Epithelial cell of proximal tubule (primary cell): ENCODE data around the gene CERS4. TPM values are rescaled to one million over a fixed set of nuclear protein-coding genes. Genes with fewer than 3 reads are reported as not detected.
A peak's percentile ranks its signal among the peaks of the same experiment; 100 is the strongest.

ENCODE experiments used
- DNase-seq: peaks from one replicate; pipeline ENCODE4 v3.0.0-alpha.2; 2011; ENCODE audit warnings: low read depth
- H3K4me3 ChIP-seq: 2 replicates; pipeline ENCODE4 v1.5.1; 2011; ENCODE audit warnings: low read depth, mild to moderate bottlenecking, low read length
- total RNA-seq: library from RNA; depleted of rRNA; stranded (reverse); fragments of >200 nt; gene quantifications from 2 replicates; pipeline ENCODE4 v1.2.3, GENCODE V29; 2015
- TF ChIP-seq, protein P1 (sequence below): conservative IDR thresholded peaks from 2 replicates; pipeline ENCODE4 v1.5.1; 2012; ENCODE audit warnings: low read depth, mild to moderate bottlenecking, low read length

CERS4 gene
- total RNA-seq, 1 donor from 2014 or later: 24.5 TPM

- no peak for DNase-seq
- TF ChIP-seq, protein P1, sequence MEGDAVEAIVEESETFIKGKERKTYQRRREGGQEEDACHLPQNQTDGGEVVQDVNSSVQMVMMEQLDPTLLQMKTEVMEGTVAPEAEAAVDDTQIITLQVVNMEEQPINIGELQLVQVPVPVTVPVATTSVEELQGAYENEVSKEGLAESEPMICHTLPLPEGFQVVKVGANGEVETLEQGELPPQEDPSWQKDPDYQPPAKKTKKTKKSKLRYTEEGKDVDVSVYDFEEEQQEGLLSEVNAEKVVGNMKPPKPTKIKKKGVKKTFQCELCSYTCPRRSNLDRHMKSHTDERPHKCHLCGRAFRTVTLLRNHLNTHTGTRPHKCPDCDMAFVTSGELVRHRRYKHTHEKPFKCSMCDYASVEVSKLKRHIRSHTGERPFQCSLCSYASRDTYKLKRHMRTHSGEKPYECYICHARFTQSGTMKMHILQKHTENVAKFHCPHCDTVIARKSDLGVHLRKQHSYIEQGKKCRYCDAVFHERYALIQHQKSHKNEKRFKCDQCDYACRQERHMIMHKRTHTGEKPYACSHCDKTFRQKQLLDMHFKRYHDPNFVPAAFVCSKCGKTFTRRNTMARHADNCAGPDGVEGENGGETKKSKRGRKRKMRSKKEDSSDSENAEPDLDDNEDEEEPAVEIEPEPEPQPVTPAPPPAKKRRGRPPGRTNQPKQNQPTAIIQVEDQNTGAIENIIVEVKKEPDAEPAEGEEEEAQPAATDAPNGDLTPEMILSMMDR: no peak
- no peak overlapping the region for H3K4me3 ChIP-seq
These were observed 93.2 kb downstream of the CERS4 start for GRCh38 chr19:8302357-8302691.

- no peak overlapping the region for H3K4me3 ChIP-seq
- TF ChIP-seq, protein P1: no peak
- no peak for DNase-seq
These were observed 93.6 kb downstream of the CERS4 start for GRCh38 chr19:8302734-8303133.

- TF ChIP-seq, protein P1: no peak
- DNase-seq: no peak
- H3K4me3 ChIP-seq: no peak overlapping the region
These were observed 95.9 kb downstream of the CERS4 start for GRCh38 chr19:8304841-8305621.

GRCh38 chr19:8305798-8306197 is 96.6 kb downstream of the CERS4 start:
- DNase-seq: no peak
- no peak overlapping the region for H3K4me3 ChIP-seq
- TF ChIP-seq, protein P1: no peak

- TF ChIP-seq, protein P1: no peak
- DNase-seq: no peak
- H3K4me3 ChIP-seq: no peak overlapping the region
These were observed 97.3 kb downstream of the CERS4 start for GRCh38 chr19:8306235-8307054.

DNA sequence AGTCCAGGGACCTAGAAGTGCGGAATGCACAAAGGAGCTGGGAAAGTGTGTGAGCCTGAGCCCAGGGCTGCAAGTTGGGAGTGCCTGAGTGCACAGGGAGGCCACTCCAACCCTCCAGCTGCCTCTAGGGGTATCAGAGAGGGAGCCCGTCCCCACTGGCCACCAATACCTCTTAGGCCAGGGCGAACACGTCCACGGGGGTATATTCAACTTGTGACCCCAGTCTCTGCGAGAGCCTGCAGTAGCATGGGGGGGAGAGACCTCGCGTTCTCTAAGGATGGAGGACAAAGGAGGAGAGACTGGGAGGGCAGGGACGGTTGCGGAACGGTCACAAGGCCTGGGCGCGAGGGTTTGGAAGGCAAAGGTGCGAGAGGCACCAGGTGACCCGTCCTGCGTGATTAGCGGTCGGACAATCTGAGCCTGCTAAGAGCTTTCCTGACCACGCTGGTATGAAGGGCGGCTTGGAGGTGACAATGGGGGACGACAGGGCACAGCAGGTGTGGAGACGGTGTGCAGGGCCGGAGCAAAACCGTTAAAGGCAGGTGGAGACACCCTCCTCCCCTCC is 98.3 kb downstream of the CERS4 start:
- H3K4me3 ChIP-seq: peak overlapping the region; percentile 72
- no peak for DNase-seq
- TF ChIP-seq, protein P1: no peak
